Measurements from ENCODE around the gene ZNF574. TPM values are rescaled to one million over a fixed set of nuclear protein-coding genes. Genes with fewer than 3 reads are reported as not detected.

Gene ZNF574
- total RNA-seq, 2 experiments from 2014 or later: 14.7 to 18.3 TPM

GRCh38 chr19:42065511-42065910, 10.5 kb upstream of the ZNF574 start:
- no peaks in the 10 kb centered on the region for H3K4me1 Mint-ChIP-seq
- CTCF ChIA-PET: interaction anchor here (1.1 to 1.2 kb wide), 3 partner anchors 31 to 44 kb away, joined by 3 read pairs; no protein-coding TSS in a partner anchor
- H3K27ac Mint-ChIP-seq: no peak overlapping the region
- peaks cover 3% of the 10 kb centered on the region for H3K27me3 Mint-ChIP-seq
- H3K36me3 Mint-ChIP-seq: no peaks in the 10 kb centered on the region
- H3K9me3 Mint-ChIP-seq (ENCODE audit: low read depth): no peaks in the 10 kb centered on the region
- ATAC-seq (no peak), DNase-seq (no peak)
- H3K4me3 Mint-ChIP-seq: no peak overlapping the region

- CTCF ChIA-PET: interaction anchor here (1.1 kb wide), 2 partner anchors 32 to 35 kb away, joined by 3 read pairs; no protein-coding TSS in a partner anchor
- H3K27me3 Mint-ChIP-seq: peaks cover 5% of the 10 kb centered on the region
- peak; percentile 55 for DNase-seq
Measured at GRCh38 chr19:42066075-42066754, 9.8 kb upstream of the ZNF574 start.

GRCh38 chr19:42067315-42067888, 8.6 kb upstream of the ZNF574 start:
- H3K4me3 Mint-ChIP-seq: no peak overlapping the region
- H3K27ac Mint-ChIP-seq: no peak overlapping the region
- no peaks in the 10 kb centered on the region for H3K4me1 Mint-ChIP-seq
- ATAC-seq: no peak
- no peak for DNase-seq
- H3K9me3 Mint-ChIP-seq (ENCODE audit: low read depth): no peaks in the 10 kb centered on the region
- CTCF ChIA-PET: no interaction called here
- H3K36me3 Mint-ChIP-seq: no peaks in the 10 kb centered on the region
- peaks cover 5% of the 10 kb centered on the region for H3K27me3 Mint-ChIP-seq

More at GRCh38 chr19:42066075-42066754, 9.8 kb upstream of the ZNF574 start:
- no peaks in the 10 kb centered on the region for H3K9me3 Mint-ChIP-seq (ENCODE audit: low read depth)
- H3K27ac Mint-ChIP-seq: no peak overlapping the region
- no peak overlapping the region for H3K4me3 Mint-ChIP-seq
- H3K4me1 Mint-ChIP-seq: no peaks in the 10 kb centered on the region
- H3K36me3 Mint-ChIP-seq: no peaks in the 10 kb centered on the region
- ATAC-seq: no peak

- H3K27me3 Mint-ChIP-seq: peaks cover 5% of the 10 kb centered on the region
Measured at GRCh38 chr19:42068361-42068755, 7.6 kb upstream of the ZNF574 start.

GRCh38 chr19:42068756-42069571, 7.0 kb upstream of the ZNF574 start:
- H3K4me3 Mint-ChIP-seq: no peak overlapping the region
- H3K36me3 Mint-ChIP-seq: no peaks in the 10 kb centered on the region
- no peaks in the 10 kb centered on the region for H3K9me3 Mint-ChIP-seq (ENCODE audit: low read depth)
- CTCF ChIA-PET: no interaction called here
- DNase-seq: no peak
- peak; percentile 6 for ATAC-seq
- H3K4me1 Mint-ChIP-seq: peaks cover 3% of the 10 kb centered on the region
- no peak overlapping the region for H3K27ac Mint-ChIP-seq
- peaks cover 5% of the 10 kb centered on the region for H3K27me3 Mint-ChIP-seq

More at GRCh38 chr19:42068361-42068755, 7.6 kb upstream of the ZNF574 start:
- Mint-ChIP-seq H3K36me3 (no peaks in the 10 kb centered on the region), H3K4me1 (peaks cover 3% of the 10 kb centered on the region), H3K4me3 (no peak overlapping the region), H3K27ac (no peak overlapping the region), H3K9me3 (ENCODE audit: low read depth) (no peaks in the 10 kb centered on the region)
- no peak for ATAC-seq
- CTCF ChIA-PET: no interaction called here
- DNase-seq: no peak

- no peak for ATAC-seq
- Mint-ChIP-seq H3K4me1 (peaks cover 6% of the 10 kb centered on the region), H3K4me3 (no peak within 1 kb of the TSS)
Measured at GRCh38 chr19:42069619-42070351, 6.2 kb upstream of the ZNF574 start, which contains the start of gene GRIK5. TSS of gene GRIK5 (minus strand) at chr19:42070206. CDS start at chr19:42065770, 4,436 bp downstream.

GRCh38 chr19:42071247-42071646, 4.7 kb upstream of the ZNF574 start:
- no peak for DNase-seq
- peaks cover 16% of the 10 kb centered on the region for H3K4me1 Mint-ChIP-seq
- H3K27ac Mint-ChIP-seq: no peak overlapping the region
- H3K4me3 Mint-ChIP-seq: no peak overlapping the region
- no peaks in the 10 kb centered on the region for H3K9me3 Mint-ChIP-seq (ENCODE audit: low read depth)
- H3K27me3 Mint-ChIP-seq: peaks cover 5% of the 10 kb centered on the region
- CTCF ChIA-PET: interaction anchor here (1.0 kb wide), 1 partner anchor 36 kb away, joined by 3 read pairs; no protein-coding TSS in a partner anchor
- peaks cover 4% of the 10 kb centered on the region for H3K36me3 Mint-ChIP-seq
- ATAC-seq: no peak

More at GRCh38 chr19:42069619-42070351, 6.2 kb upstream of the ZNF574 start, which contains the start of gene GRIK5:
- CTCF ChIA-PET: no interaction called here
- DNase-seq: no peak
- peaks cover 5% of the 10 kb centered on the region for H3K27me3 Mint-ChIP-seq
- no peak within 1 kb of the TSS for H3K27ac Mint-ChIP-seq
- H3K9me3 Mint-ChIP-seq (ENCODE audit: low read depth): no peaks in the 10 kb centered on the region
- H3K36me3 Mint-ChIP-seq: no peaks in the 10 kb centered on the region

GRCh38 chr19:42074513-42075363, 1.2 kb upstream of the ZNF574 start:
- ATAC-seq (no peak), DNase-seq (peak; percentile 56)
- CTCF ChIA-PET: no interaction called here
- peak overlapping the region; percentile 100 for H3K4me3 Mint-ChIP-seq
- H3K36me3 Mint-ChIP-seq: peaks cover 10% of the 10 kb centered on the region
- no peaks in the 10 kb centered on the region for H3K9me3 Mint-ChIP-seq (ENCODE audit: low read depth)
- peaks cover 45% of the 10 kb centered on the region for H3K4me1 Mint-ChIP-seq
- H3K27ac Mint-ChIP-seq: peak overlapping the region; percentile 99
- H3K27me3 Mint-ChIP-seq: peaks cover 5% of the 10 kb centered on the region

GRCh38 chr19:42075364-42075615, 676 bp upstream of the ZNF574 start:
- DNase-seq (no peak), ATAC-seq (peak; percentile 2)
- H3K9me3 Mint-ChIP-seq (ENCODE audit: low read depth): no peaks in the 10 kb centered on the region
- CTCF ChIA-PET: no interaction called here
- H3K27ac Mint-ChIP-seq: peak overlapping the region; percentile 99
- H3K4me3 Mint-ChIP-seq: peak overlapping the region; percentile 100
- H3K27me3 Mint-ChIP-seq: peaks cover 4% of the 10 kb centered on the region
- H3K4me1 Mint-ChIP-seq: peaks cover 45% of the 10 kb centered on the region
- H3K36me3 Mint-ChIP-seq: peaks cover 14% of the 10 kb centered on the region

GRCh38 chr19:42076380-42076944, 496 bp downstream of the ZNF574 start:
- Mint-ChIP-seq H3K27ac (peak overlapping the region; percentile 83), H3K36me3 (peaks cover 18% of the 10 kb centered on the region), H3K9me3 (ENCODE audit: low read depth) (no peaks in the 10 kb centered on the region), H3K27me3 (no peaks in the 10 kb centered on the region), H3K4me1 (peaks cover 46% of the 10 kb centered on the region), H3K4me3 (peak overlapping the region; percentile 100)
- DNase-seq (peak; percentile 69), ATAC-seq (no peak)
- CTCF ChIA-PET: interaction anchor here (0.8 to 1.4 kb wide), 3 partner anchors 32 to 131 kb away, joined by 3 to 7 read pairs (median 6); no protein-coding TSS in a partner anchor

- Mint-ChIP-seq H3K4me1 (peaks cover 47% of the 10 kb centered on the region), H3K4me3 (peak overlapping the region; percentile 100), H3K9me3 (ENCODE audit: low read depth) (no peaks in the 10 kb centered on the region), H3K27ac (no peak overlapping the region), H3K36me3 (peaks cover 22% of the 10 kb centered on the region), H3K27me3 (no peaks in the 10 kb centered on the region)
- ATAC-seq (no peak), DNase-seq (no peak)
- CTCF ChIA-PET: interaction anchor here (1.0 to 1.4 kb wide), 2 partner anchors 49 to 372 kb away, joined by 3 to 4 read pairs; no protein-coding TSS in a partner anchor
Measured at GRCh38 chr19:42078058-42078457, 2.1 kb downstream of the ZNF574 start.

Measured in activated CD8-positive, alpha-beta memory T cell treated with anti-CD3 and anti-CD28 coated beads, Interleukin-2, amount 10 ng/mL, durations not matched to agents 7 days and 5 days (primary cell).